ENCODE results near the gene UQCRHL.

The UQCRHL gene

GRCh38 chr1:15799004-15799867, 8.2 kb downstream of the UQCRHL start:
- H3K4me3 ChIP-seq (ENCODE audit: low read depth, low read length): no peak overlapping the region

- no peak overlapping the region for H3K4me3 ChIP-seq (ENCODE audit: low read depth, low read length)
Observed at GRCh38 chr1:15797614-15798390, 9.6 kb downstream of the UQCRHL start.

- H3K4me3 ChIP-seq (ENCODE audit: low read depth, low read length): no peak overlapping the region
Observed at GRCh38 chr1:15796086-15796462, 11.4 kb downstream of the UQCRHL start.

- H3K4me3 ChIP-seq (ENCODE audit: low read depth, low read length): no peak overlapping the region
Observed at GRCh38 chr1:15788624-15789301, 18.7 kb downstream of the UQCRHL start.

GRCh38 chr1:15786581-15786980, 20.9 kb downstream of the UQCRHL start:
- H3K4me3 ChIP-seq (ENCODE audit: low read depth, low read length): no peak overlapping the region

GRCh38 chr1:15785683-15786082, 21.8 kb downstream of the UQCRHL start:
- H3K4me3 ChIP-seq (ENCODE audit: low read depth, low read length): no peak overlapping the region

GRCh38 chr1:15777909-15778707, 29.3 kb downstream of the UQCRHL start:
- H3K4me3 ChIP-seq (ENCODE audit: low read depth, low read length): no peak overlapping the region

- H3K4me3 ChIP-seq (ENCODE audit: low read depth, low read length): no peak overlapping the region
Observed at GRCh38 chr1:15775706-15776105, 31.7 kb downstream of the UQCRHL start.

GRCh38 chr1:15771836-15772515, 35.5 kb downstream of the UQCRHL start:
- no peak overlapping the region for H3K4me3 ChIP-seq (ENCODE audit: low read depth, low read length)

- H3K4me3 ChIP-seq (ENCODE audit: low read depth, low read length): no peak overlapping the region
Observed at GRCh38 chr1:15770313-15770962, 37.0 kb downstream of the UQCRHL start.

- no peak overlapping the region for H3K4me3 ChIP-seq (ENCODE audit: low read depth, low read length)
Observed at GRCh38 chr1:15768388-15768787, 39.1 kb downstream of the UQCRHL start.

- no peak overlapping the region for H3K4me3 ChIP-seq (ENCODE audit: low read depth, low read length)
Observed at GRCh38 chr1:15767941-15768340, 39.5 kb downstream of the UQCRHL start.

- H3K4me3 ChIP-seq (ENCODE audit: low read depth, low read length): no peak overlapping the region
Observed at GRCh38 chr1:15765495-15766194, 41.8 kb downstream of the UQCRHL start.

GRCh38 chr1:15764890-15765289, 42.6 kb downstream of the UQCRHL start:
- H3K4me3 ChIP-seq (ENCODE audit: low read depth, low read length): no peak overlapping the region

GRCh38 chr1:15764269-15764764, 43.1 kb downstream of the UQCRHL start:
- no peak overlapping the region for H3K4me3 ChIP-seq (ENCODE audit: low read depth, low read length)

- H3K4me3 ChIP-seq (ENCODE audit: low read depth, low read length): no peak overlapping the region
Observed at GRCh38 chr1:15762546-15762945, 44.9 kb downstream of the UQCRHL start.

GRCh38 chr1:15761366-15762128, 45.9 kb downstream of the UQCRHL start:
- H3K4me3 ChIP-seq (ENCODE audit: low read depth, low read length): no peak overlapping the region

- H3K4me3 ChIP-seq (ENCODE audit: low read depth, low read length): no peak overlapping the region
Observed at GRCh38 chr1:15760520-15761211, 46.8 kb downstream of the UQCRHL start.

Data from iPS-11a (cell line).